Neural progenitor cell (in vitro differentiated cells): ENCODE results near the gene STX8. TPM values are rescaled to one million over a fixed set of nuclear protein-coding genes. Genes with fewer than 3 reads are reported as not detected.
A peak's percentile ranks its signal among the peaks of the same experiment; 100 is the strongest.

Source experiments
- DNase-seq: peaks from one replicate; pipeline ENCODE4 v3.0.0-alpha.2; 2016; ENCODE audit warnings: low spot score
- H2AFZ ChIP-seq: fragments of 200-600 bp; sonication (generic); replicated peaks from 2 replicates; pipeline ENCODE4 v1.6.1; 2016; ENCODE audit warnings: antibody characterized with exemption
- H3F3A ChIP-seq: fragments of 200-600 bp; sonication (generic); 2 replicates; pipeline ENCODE4 v1.6.1; 2016; ENCODE audit warnings: antibody characterized with exemption, low read depth
- H3K27ac ChIP-seq: fragments of 200-600 bp; sonication (generic); 2 replicates; pipeline ENCODE4 v1.5.1; 2016; ENCODE audit warnings: mild to moderate bottlenecking
- H3K27me3 ChIP-seq: fragments of 200-600 bp; sonication (generic); 2 replicates; pipeline ENCODE4 v1.6.1; 2016; ENCODE audit warnings: mild to moderate bottlenecking, moderate library complexity
- H3K36me3 ChIP-seq: fragments of 200-600 bp; sonication (generic); 2 replicates; pipeline ENCODE4 v1.5.1; 2016
- H3K4me1 ChIP-seq: fragments of 200-600 bp; sonication (generic); 2 replicates; pipeline ENCODE4 v1.6.1; 2016; ENCODE audit warnings: mixed run types
- H3K4me2 ChIP-seq: fragments of 200-600 bp; sonication (generic); 2 replicates; pipeline ENCODE4 v1.6.1; 2016
- H3K4me3 ChIP-seq: fragments of 200-600 bp; sonication (generic); 2 replicates; pipeline ENCODE4 v1.5.1; 2016
- H3K79me2 ChIP-seq: fragments of 200-600 bp; sonication (generic); 2 replicates; pipeline ENCODE4 v1.6.1; 2016; ENCODE audit warnings: low read depth
- H3K9ac ChIP-seq: fragments of 200-600 bp; sonication (generic); 2 replicates; pipeline ENCODE4 v1.6.1; 2016
- H3K9me3 ChIP-seq: fragments of 200-600 bp; sonication (generic); 2 replicates; pipeline ENCODE4 v1.5.1; 2016; ENCODE audit warnings: low read depth
- H4K20me1 ChIP-seq: fragments of 200-600 bp; sonication (generic); 2 replicates; pipeline ENCODE4 v1.6.1; 2016; ENCODE audit warnings: low read depth
- H3K27ac Mint-ChIP-seq: 3 replicates; pipeline ENCODE4 v1.8.0; 2021; ENCODE audit warnings: mixed read lengths
- H3K27me3 Mint-ChIP-seq: 2 replicates; pipeline ENCODE4 v1.8.0; 2022; ENCODE audit warnings: low read depth, mild to moderate bottlenecking, inconsistent platforms, moderate library complexity, mixed read lengths; ENCODE audit not compliant: insufficient read depth
- H3K36me3 Mint-ChIP-seq: 3 replicates; pipeline ENCODE4 v1.8.0; 2021; ENCODE audit warnings: mixed read lengths
- H3K4me1 Mint-ChIP-seq: 3 replicates; pipeline ENCODE4 v1.8.0; 2021; ENCODE audit warnings: mixed read lengths
- H3K4me3 Mint-ChIP-seq: 3 replicates; pipeline ENCODE4 v1.8.0; 2021; ENCODE audit warnings: mild to moderate bottlenecking, moderate library complexity, mixed read lengths
- H3K9me3 Mint-ChIP-seq: 3 replicates; pipeline ENCODE4 v1.8.0; 2020; ENCODE audit warnings: mixed read lengths
- CTCF ChIP-seq: fragments of 200-600 bp; sonication (generic); IDR thresholded peaks from 2 replicates; pipeline ENCODE4 v1.5.1; 2017; ENCODE audit warnings: antibody characterized with exemption, mild to moderate bottlenecking
- EZH2 ChIP-seq: fragments of 200-600 bp; sonication (generic); IDR thresholded peaks from 2 replicates; pipeline ENCODE4 v1.6.1; 2017; ENCODE audit warnings: antibody characterized with exemption, mild to moderate bottlenecking, moderate library complexity
- EZH2phosphoT487 ChIP-seq: fragments of 200-600 bp; sonication (generic); IDR thresholded peaks from 2 replicates; pipeline ENCODE4 v1.6.1; 2017; ENCODE audit warnings: antibody characterized with exemption
- total RNA-seq: library from RNA; depleted of rRNA; stranded (reverse); fragments of >200 nt; gene quantifications from 2 replicates; pipeline ENCODE4 v1.2.3, GENCODE V29; 2015; ENCODE audit warnings: low replicate concordance

STX8 gene
- total RNA-seq, 1 donor from 2014 or later: 79.7 TPM

DNA sequence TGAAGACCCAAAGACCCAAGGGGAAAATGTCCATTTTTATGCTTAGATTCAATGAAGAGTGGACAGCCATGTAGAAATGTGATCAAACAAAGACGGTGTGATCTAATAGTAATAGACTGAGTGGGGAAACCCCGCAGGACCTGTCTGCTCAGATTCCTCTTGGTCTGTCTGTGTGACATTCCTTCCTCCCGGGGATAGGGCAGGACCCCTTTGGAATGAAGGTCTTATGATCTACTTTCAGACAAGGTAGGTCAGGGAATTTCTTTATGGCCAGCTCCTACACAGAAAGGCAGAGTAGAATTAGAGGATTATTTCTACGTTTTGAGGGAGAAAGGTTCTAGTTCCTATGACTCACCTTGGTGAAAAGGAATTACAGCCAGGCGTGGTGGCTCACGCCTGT, 267.6 kb downstream of the STX8 start:
- Histone ChIP-seq H3K79me2 (no peaks in the 10 kb centered on the region), H2AFZ (no peak overlapping the region), H3K9ac (no peak overlapping the region), H3K4me3 (no peak overlapping the region), H3K36me3 (no peaks in the 10 kb centered on the region), H3K27ac (peak overlapping the region; percentile 65), H4K20me1 (no peaks in the 10 kb centered on the region), H3K9me3 (no peaks in the 10 kb centered on the region), H3K27me3 (no peaks in the 10 kb centered on the region), H3F3A (peaks cover 38% of the 10 kb centered on the region), H3K4me2 (peak overlapping the region; percentile 52), H3K4me1 (peaks cover 34% of the 10 kb centered on the region)
- Mint-ChIP-seq H3K27ac (peak overlapping the region; percentile 61), H3K4me3 (no peak overlapping the region), H3K9me3 (no peaks in the 10 kb centered on the region), H3K27me3 (peaks cover 2% of the 10 kb centered on the region), H3K36me3 (no peaks in the 10 kb centered on the region), H3K4me1 (peaks cover 25% of the 10 kb centered on the region)
- TF ChIP-seq CTCF: no peak
- TF ChIP-seq EZH2phosphoT487: no peak
- no peak for TF ChIP-seq EZH2
- DNase-seq: no peak

DNA sequence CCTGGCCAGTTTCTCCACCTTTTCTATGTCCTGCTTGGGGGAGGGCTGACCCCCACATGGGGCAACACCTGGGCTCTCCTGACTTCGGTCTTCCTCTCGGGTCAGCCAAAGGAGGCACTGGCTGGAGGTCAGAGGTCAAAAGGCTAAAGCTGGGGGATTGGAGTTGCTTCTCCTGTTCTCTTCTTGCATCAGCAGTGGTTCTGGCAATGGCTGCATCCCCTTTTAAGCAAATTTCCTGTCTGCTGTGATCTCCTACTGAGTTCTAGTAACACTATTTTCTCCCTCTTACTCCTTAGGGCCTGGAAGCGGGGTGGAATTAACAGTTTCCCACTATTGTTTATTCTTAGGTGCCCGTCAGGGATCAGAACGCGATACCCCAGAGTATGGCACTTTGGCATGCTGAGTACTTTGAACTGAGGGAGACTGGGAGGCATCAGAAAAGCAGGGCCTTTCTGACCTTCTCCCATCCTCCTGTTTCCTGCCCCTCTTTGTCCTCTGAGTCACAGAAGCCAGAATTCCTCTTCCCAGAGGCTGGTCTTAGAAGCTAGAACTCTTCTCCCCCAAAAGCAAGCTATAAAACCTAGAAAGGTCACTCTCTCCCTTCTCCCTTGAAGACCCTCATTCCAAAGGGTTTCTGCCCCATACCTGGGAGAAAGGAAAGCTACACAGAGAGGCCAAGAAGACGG, 268.2 kb downstream of the STX8 start:
- Histone ChIP-seq H3K36me3 (no peaks in the 10 kb centered on the region), H3K27ac (peak overlapping the region; percentile 65), H4K20me1 (no peaks in the 10 kb centered on the region), H3K4me2 (peak overlapping the region; percentile 52), H3K4me1 (peaks cover 34% of the 10 kb centered on the region), H3K9me3 (no peaks in the 10 kb centered on the region), H3K4me3 (no peak overlapping the region), H3K9ac (no peak overlapping the region), H3F3A (peaks cover 36% of the 10 kb centered on the region), H3K27me3 (no peaks in the 10 kb centered on the region), H3K79me2 (no peaks in the 10 kb centered on the region), H2AFZ (no peak overlapping the region)
- H3K27ac Mint-ChIP-seq: no peak overlapping the region
- no peaks in the 10 kb centered on the region for H3K36me3 Mint-ChIP-seq
- no peak for TF ChIP-seq EZH2phosphoT487
- no peaks in the 10 kb centered on the region for H3K9me3 Mint-ChIP-seq
- H3K4me3 Mint-ChIP-seq: no peak overlapping the region
- H3K4me1 Mint-ChIP-seq: peaks cover 25% of the 10 kb centered on the region
- H3K27me3 Mint-ChIP-seq: peaks cover 2% of the 10 kb centered on the region
- DNase-seq: peak; percentile 24

DNA sequence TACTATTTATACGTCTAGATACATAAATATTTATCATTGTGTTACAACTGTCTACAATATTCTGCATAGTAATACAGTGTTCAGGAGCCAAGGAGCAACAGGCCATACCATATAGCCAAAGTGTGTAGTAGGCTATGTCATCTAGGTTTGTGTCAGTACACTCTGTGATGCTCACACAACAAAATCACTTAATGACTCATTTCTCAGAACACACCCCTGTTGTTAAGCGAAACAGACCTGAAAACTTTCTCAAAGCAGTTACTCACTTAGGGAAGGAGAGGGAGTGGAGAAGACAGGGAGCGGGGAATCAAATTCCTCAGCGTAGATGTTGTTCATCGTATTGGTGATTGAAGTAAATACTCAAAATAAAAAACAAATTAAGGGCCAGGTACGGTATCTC, 269.5 kb downstream of the STX8 start:
- Mint-ChIP-seq H3K27ac (no peak overlapping the region), H3K36me3 (no peaks in the 10 kb centered on the region), H3K4me3 (no peak overlapping the region), H3K27me3 (peaks cover 2% of the 10 kb centered on the region), H3K9me3 (no peaks in the 10 kb centered on the region), H3K4me1 (peaks cover 25% of the 10 kb centered on the region)
- DNase-seq: no peak
- TF ChIP-seq CTCF: no peak
- TF ChIP-seq EZH2: no peak
- TF ChIP-seq EZH2phosphoT487: no peak
- no peaks in the 10 kb centered on the region for H4K20me1 ChIP-seq
- no peak overlapping the region for H3K4me2 ChIP-seq
- H3K79me2 ChIP-seq: no peaks in the 10 kb centered on the region
- H3K9me3 ChIP-seq: no peaks in the 10 kb centered on the region
- peaks cover 34% of the 10 kb centered on the region for H3K4me1 ChIP-seq
- no peaks in the 10 kb centered on the region for H3K27me3 ChIP-seq
- no peak overlapping the region for H3K9ac ChIP-seq
- H3K27ac ChIP-seq: no peak overlapping the region
- no peaks in the 10 kb centered on the region for H3K36me3 ChIP-seq
- H2AFZ ChIP-seq: no peak overlapping the region
- H3F3A ChIP-seq: peaks cover 34% of the 10 kb centered on the region
- H3K4me3 ChIP-seq: no peak overlapping the region

- Histone ChIP-seq H3K27ac (no peak overlapping the region), H3K36me3 (no peaks in the 10 kb centered on the region), H2AFZ (no peak overlapping the region), H3K9ac (no peak overlapping the region), H3K9me3 (no peaks in the 10 kb centered on the region), H3K27me3 (no peaks in the 10 kb centered on the region), H3K79me2 (no peaks in the 10 kb centered on the region), H4K20me1 (no peaks in the 10 kb centered on the region), H3K4me1 (no peaks in the 10 kb centered on the region), H3F3A (no peaks in the 10 kb centered on the region), H3K4me3 (no peak overlapping the region), H3K4me2 (no peak overlapping the region)
- Mint-ChIP-seq H3K9me3 (no peaks in the 10 kb centered on the region), H3K36me3 (peaks cover 2% of the 10 kb centered on the region), H3K4me1 (no peaks in the 10 kb centered on the region), H3K27me3 (peaks cover 2% of the 10 kb centered on the region), H3K27ac (no peak overlapping the region), H3K4me3 (no peak overlapping the region)
- no peak for DNase-seq
- TF ChIP-seq EZH2phosphoT487 (no peak), EZH2 (no peak), CTCF (no peak)
These were observed 275.9 kb downstream of the STX8 start for GRCh38 chr17:9299695-9300094.
